ENCODE measurements around the gene PRKAR2B.

Gene PRKAR2B

DNA sequence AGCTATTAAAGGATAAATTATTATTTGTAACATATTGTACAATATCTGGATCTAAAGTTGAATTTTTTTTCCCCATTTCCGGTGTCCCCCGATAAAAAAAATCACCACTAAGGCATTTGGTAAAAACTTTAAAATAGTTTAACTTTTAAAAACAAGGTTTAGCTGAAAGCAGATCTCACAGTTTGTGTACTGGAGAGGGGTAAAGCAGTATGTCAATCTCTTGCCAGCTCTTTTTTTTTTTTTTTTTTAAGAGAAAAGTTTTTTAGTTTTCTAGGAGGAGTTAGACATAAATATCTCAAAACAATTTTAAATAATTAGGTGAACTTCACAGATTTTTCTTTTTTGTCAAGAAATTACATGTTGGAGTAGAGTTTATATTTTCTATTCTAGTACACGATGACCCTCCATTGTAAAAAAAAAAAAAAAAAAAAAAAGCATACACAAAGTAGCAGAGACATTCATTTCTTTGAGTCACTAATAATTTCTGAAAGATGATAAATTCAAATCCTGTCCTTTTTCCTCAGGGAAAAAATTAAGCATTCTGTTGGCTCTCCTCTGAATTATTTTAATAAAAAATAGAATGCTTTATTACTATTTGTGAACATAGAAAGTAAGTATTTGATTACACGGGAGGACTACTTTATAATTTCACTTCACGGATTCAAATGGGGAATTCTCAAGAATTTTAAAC is 122.4 kb downstream of the PRKAR2B start:
- DNase-seq: no peak

DNA sequence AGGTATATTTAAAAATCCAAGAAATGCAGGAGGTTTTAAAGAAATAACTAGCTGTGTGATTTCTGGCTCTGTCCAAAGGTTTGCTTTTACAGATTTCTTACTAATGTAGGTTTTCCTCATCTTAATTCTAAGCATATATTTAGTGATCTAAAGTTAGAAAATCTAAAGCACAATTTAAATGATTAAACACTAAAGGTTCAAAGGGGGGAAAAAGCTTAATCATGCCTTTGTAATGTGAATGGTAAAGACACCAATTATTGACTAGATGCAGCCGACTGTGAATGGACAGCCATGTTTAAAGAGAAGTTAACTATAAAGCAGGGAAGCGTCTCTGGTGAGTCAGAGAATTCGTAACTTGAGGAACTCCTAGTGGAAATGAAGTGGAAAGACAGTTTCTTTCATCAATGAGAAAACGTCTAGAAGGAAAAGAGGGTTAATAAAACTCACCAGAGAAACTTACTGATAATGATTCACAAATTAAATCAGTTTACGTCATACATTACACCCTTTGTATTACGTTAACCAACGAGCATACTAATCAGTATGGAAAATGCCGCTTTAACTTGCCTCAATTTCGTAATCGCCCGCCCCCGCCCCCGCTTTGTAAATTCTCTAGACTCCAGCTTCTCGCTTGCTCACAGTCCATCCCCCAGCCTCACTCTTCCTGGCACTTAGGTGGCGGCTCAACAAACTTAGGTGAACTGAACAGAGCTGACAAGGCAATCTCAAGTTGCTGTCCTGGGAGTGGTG is 123.2 kb downstream of the PRKAR2B start:
- DNase-seq: peak; percentile 54

DNA sequence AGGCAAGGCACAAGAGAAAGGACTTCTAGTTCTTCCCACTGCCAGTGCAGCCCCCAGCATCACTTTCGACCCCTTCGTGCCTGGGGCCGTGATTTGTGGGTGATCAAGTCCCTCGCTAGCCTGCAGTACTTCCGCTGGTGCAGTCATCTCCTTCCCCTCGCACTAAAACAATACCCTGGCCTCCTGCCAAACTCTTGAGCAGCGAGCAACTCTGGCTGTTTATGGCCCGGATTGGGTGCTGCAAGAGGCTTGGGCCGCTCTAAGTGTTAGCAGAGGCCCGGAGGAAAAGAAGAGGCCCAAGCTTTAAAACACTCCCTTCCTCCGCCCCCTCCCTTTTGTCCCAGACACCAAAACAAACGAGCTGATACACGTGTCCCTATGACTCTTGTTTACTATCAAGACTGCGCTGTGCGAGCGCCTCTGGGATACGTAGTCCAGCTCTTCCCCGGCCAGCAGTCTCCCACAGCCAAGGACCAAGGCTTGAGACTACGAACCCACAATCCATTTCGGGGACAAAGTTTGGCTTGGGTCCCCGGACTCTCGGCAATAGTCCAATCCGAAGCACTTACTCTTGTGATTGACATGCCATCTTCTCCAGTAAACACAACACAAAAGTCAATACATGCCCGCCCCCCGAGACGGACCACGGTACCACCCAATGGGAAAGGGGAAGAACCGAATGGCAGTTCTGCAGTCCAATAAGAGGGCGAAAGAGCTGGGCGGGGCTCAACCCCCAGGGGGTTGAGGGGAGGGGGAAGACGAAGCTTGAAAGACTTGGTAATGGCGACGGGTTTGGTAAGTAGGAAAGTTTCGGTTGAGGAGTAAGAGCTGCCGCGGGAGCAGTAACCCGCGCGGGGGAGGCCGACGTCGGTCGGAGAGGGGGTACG is 124.0 kb downstream of the PRKAR2B start, which contains the start of gene HBP1:
HBP1 (plus strand) TSS at position 771 of the 887 bp plus-strand sequence. CDS start 10,891 bp downstream, outside the sequence.
- DNase-seq: peak; percentile 100

DNA sequence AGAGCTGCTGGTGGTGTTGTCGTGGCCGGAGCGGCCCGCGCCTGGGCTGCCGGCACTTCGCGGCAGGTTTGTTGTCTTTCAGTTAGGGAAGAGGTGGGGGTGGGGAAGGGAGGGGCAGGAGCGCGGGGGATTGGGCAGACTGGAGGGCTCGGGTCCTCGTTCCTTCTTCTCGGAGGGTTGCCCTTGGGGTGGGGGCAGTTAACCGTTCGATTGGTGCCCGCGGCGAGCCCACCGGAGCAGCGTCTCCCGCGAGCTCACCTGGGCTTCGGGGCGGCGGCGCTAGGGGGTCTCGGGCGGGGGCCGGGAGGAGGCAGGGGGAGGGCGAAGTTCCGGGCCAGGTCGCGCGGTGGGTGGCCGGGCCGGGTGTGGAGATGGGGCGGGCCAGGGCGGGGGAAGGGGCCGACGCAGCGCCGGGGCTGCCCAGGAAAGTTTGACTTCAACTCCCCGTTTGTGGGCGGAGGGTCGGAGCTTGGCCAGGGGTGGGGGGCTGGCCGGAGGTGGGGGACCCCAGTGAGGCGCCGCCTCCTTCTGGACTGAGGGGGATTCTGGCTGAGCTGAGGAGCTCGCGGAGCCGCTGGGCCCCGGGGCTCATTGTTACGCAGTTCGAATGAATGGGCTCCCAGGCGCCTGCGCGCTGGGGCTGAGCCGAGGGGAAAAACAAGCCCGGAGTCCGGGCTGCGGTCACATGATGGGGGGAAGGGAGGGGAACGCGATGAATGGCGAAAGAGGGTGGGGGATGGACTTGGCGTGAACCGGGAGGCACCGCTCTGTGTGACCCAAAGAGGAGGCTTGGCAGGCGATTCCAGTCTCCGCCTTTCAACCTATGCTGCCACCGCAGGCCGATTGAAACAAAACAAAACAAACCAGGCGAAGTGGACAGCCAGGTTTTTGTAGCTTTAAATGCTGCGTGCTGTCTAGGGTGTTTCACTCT is 124.9 kb downstream of the PRKAR2B start:
- peak; percentile 95 for DNase-seq

DNA sequence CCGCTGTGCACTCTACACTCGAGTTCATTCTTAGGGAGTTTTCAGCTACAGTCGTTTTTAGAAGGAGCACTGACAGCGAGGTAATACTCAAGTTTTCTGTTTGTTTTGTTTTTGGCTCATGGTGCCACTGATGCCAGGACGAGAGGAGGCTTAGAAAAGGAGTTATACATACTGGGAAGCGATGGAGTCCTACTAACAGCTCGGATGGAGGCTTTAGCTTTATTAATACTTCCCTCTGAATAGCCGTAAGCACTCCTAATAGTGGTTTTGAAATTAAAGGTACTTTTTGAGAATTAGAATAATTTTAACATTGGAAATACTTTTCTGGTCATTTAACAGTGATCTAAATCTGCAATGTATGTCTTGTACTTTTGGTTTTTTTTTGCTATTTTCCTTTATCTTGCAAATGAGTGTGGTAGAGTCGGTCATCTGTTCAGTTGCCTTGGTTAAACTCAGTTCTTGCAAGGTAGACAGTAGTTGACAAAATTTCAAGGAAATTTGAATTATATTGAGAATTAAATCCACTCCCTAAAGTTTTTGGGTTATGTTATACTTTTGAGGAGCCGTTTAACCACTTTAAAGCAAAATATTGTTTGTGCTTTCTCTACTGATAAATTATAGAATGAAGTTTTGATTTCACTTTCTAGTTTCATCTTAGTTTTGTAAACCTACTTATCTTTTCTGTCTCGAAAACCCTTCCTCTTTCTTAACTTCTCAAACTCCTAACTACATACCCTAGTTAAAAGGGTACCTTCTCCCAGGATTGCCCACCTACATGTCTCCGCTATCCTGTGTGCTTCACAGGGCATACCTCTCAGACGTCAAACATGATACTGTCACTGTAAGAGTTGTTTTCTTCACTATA is 125.8 kb downstream of the PRKAR2B start:
- no peak for DNase-seq

DNA sequence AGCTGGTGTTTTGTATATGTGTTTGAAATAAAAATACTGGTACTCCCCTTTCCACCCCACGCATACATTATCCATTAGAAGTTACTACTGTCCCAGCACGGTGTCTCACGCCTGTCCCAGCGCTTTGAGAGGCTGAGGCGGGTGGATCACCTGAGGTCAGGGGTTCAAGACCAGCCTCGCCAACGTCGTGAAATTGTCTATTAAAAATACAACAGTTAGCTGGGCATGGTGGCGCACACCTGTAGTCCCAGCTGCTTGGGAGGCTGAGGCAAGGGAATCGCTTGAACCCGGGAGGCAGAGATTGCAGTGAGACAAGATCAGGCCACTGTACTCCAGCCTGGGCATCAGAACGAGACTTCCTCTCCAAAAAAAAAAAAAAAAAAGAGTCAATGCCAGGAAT is 127.0 kb downstream of the PRKAR2B start:
- DNase-seq: no peak

DNA sequence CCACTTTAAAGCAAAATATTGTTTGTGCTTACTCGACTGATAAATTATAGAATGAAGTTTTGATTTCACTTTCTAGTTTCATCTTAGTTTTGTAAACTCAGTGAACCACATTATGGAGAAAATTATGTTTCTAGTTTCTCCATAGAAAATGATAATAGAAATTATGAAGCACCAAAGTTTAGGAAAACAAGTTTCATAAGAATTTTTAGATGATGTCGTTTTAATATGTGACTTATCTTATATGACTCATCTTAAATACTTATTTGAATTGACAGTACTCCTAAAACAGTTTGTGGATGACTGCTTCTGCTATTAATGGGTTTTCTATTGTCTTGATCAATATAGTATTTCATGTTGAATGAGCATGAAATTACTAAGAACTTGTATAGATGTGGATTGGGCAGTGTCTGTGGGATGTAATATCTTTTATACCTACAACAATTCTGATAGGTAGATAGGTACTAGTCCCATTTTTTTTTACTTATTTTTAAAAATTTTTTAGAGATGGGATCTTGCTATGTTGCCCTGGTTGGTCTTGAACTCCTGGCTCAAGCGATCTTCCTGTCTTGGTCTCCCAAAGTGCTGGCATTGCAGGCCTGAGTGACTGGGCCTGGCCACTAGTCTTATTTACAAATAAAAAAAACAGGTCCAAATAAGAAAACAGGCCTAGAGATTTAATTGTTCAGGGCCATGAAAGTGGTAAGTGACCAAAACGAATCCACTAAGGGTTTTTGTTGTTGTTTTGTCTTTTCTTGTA is 127.9 kb downstream of the PRKAR2B start:
- DNase-seq: no peak

DNA sequence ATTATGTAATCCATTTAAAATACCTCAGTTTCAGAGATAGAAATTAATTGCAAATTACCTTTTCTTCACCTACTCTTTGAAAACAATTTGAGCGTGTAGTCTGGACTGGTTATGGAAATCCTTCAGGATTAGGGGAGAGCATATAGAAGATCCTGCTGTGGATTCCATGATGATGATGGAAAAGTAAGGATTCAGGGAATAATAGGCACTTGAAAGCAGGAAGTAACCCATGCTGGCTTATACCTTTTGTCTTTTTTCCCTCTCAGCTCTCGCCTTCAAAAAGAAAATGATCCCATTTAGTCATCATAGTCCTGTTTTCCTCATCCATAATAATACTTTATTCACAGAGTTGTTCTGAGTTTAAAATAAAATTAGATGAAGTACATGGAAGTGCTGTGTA is 128.7 kb downstream of the PRKAR2B start:
- DNase-seq: no peak

DNA sequence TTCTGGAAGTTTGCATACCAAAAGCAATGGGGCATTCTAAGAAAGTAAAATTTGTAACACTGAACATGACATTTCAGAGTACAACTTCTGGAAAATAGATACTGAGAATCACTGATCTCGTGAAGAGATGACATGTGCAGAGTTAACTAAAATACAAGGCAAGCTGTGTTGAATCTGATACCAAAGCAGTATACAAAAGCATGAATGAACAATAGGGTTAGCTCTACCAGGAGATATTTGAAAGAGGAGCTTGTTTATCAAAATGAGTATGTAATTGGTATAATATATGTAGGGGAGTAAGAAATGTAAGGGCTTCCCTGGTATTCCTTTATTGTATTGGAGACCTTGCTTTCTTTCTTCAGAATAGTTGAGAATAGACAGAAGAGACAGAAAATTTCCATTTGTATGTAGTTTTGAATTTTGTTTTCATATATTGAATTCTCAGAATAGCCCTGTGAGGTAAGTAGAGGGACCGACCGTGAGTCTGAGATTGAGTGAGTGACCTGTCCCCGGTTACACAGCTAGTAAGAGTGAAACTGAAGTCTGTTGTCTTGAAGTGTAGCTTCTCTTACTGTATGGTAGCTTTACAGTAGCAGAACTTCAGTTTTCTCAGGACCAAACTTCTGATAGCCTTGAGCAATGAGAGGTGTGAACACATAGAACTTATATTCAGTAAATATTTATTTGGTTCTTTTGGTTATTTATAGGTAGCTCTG is 129.3 kb downstream of the PRKAR2B start:
- DNase-seq: no peak

DNA sequence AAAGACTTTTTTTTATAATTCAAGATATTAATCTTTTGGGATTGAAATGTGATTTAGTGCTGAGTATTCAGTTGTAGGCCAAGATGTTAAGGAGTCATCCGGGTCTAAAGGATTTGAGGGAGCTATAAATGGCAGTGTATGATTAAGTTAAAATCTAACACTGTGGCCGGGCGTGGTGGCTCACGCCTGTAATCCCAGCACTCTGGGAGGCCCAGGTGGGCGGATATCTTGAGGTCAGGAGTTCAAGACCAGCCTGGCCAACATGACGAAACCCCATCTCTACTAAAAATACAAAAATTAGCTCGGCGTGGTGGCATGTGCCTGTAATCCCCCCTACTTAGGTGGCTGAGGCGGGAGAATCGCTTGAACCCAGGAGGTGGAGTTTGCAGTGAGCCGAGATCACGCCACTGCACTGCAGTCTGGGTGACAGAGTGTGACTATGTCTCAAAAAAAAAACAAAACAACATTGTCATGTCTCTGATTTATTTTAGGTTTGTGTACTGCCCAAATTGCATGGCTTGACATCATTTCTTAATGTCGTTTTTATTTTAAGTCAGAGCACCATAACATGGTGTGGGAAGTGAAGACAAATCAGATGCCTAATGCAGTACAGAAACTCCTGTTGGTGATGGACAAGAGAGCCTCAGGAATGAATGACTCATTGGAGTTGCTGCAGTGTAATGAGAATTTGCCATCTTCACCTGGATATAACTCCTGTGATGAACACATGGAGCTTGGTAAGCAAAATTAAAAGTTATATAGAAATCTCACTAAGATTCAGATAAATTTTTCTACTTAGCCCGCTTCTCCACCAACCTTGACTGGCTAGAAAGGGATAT is 135.0 kb downstream of the PRKAR2B start:
- no peak for DNase-seq

DNA sequence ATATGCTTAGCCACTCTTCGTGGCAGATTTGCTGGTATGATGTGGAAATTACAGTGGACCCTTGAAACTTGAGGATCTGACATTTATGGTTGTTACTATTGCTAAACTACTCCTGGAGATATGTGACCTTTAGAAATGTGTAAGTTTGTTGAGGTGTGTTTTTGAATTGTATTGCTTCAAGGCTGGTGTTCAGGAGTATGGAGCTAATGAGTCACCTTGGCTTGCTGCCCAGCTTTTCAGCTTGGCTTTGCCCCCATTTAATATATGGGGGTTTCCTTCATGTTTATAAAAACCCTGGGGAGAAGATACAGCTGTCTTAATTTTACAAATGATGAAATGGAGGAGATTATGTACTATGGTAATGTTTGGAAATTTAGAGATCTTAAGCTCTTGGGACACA is 135.9 kb downstream of the PRKAR2B start:
- peak; percentile 47 for DNase-seq

DNA sequence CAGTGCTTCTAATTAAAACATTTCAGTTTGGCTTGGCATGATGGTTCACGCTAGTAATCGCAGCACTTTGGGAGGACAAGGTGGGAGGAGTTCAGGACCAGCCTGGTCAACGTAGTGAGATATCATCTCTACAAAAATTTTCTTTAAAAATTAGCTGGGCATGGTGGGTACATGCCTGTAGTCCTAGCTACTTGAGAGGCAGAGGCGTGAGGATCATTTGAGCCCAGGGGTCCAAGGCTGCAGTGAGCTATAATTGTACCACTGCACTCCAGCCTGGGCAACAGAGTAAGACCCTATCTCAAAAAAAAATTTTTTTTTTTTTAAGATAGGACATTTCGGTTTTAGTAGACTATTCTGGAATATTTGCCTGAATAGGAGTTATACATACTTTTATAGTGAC is 136.7 kb downstream of the PRKAR2B start:
- no peak for DNase-seq

DNA sequence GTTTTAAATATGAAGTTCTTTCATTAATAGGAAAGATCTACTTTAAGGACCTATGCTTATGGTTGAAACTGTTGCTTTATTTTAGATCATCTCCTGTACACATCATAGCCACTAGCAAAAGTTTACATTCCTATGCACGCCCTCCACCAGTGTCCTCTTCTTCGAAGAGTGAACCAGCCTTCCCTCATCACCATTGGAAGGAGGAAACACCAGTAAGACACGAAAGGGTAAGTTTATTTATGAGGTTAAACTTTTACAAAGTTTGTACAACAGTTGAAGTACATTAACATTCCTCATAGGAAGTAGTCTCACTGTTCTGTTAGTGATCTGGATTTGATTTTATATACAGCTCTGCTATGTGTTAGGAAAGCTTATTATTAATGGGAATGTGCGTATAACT is 141.2 kb downstream of the PRKAR2B start:
- DNase-seq: no peak

DNA sequence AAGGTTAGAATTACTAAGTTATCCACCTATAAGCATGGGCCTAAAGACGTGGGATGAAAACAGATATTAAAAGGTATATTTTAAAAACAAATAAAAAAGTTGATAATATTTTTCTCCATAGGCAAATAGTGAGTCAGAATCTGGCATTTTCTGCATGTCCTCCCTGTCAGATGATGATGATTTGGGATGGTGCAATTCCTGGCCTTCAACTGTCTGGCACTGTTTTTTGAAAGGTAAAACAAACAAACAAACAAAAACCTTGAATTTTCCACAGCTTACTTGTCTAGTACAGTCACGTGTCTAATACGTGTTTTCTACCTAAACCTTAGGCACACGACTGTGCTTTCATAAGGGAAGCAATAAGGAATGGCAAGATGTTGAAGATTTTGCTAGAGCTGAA is 141.7 kb downstream of the PRKAR2B start:
- DNase-seq: no peak

DNA sequence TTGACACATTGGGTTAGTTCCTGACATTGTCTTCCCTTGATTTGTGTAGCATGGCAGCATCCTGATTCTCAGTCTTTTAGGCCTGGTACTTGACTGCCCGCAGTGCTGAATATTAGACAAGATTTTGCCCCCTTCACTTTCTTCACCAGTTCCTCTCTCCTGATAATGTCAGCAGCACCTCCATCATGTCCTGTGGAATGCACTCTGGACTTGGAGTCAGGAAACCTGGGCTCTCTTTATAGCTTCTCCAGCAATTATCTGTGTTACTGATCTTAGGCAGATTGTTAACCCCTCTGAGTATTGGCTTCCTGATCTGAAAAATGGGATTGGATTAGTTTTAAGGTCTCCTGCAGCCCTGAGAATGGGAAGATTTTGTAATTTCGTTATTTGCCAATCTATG is 143.3 kb downstream of the PRKAR2B start:
- no peak for DNase-seq

DNA sequence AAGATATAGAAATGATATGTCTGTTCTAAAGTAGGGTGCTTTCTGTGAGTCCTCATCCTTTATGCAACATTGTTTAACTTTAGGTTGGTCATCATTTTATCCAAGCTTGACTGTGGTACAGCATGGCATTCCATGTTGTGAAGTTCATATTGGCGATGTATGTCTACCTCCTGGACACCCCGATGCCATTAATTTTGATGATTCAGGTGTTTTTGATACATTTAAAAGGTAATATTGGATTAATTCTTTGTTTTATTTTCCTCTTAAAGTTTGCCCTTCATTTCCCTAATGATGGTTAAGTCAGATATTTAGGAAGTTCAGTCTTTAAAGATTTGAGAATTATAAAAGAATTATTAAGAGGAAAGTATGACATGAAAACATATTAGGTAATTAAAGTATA is 145.6 kb downstream of the PRKAR2B start:
- DNase-seq: no peak

DNA sequence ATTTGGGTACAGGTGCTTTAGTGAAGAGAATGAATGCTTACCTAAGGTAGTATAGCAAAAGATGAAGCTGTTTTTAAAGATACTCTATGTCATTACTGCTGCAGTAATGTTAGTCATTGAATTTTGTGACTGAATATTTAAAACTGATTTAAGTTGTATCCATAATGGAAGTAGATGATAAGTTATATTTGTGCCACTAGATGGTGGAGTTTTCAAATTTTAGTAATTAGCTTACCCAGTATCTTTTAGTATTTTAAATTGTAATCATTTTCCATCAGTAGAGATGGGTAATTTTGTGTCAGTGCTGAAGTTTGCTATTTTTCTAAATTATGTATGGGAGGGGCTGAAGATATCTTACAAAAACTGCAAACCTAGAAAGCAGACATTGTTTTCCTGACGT is 149.5 kb downstream of the PRKAR2B start:
- no peak for DNase-seq

DNA sequence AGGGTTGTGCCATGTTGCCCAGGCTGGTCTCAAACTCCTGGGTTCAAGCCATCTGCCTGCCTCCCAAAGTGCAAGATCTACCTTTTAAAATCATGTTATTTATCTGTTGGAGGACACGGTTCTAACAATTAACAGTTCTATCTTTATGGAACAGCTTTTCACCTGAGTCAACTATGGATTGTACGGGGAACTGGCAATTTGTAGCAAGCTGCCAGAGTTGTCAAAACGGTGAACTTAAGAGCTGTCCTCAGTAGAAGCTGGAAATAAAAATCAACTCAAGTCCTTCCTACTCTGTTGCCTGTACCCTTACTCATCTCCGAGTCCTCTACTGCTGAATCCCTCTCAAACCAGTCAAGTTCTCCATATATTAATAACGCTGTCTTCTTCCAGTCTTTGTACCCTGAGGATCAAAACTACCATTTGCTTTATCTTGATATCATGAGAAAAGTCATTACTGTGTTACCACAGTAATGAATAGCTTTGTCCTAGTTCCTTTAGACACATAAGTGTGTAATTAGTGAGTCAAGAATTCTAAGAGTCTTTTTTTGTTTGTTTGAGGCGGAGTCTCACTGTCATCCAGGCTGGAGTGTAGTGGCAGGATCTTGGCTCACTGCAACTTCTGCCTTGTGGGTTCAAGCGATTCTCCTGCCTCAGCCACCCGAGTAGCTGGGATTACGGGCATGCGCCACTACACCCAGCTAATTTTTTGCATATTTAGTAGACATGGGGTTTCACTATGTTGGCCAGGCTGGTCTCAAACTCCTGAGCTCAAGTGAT is 152.5 kb downstream of the PRKAR2B start:
- no peak for DNase-seq
